Breast epithelium (tissue), 4 donors: ENCODE data around the gene THOC6. TPM values are rescaled to one million over a fixed set of nuclear protein-coding genes. Genes with fewer than 3 reads are reported as not detected.

Source experiments
- DNase-seq, 2 donors: peaks; one replicate each; pipeline ENCODE4 v3.0.0-alpha.2; 2019; ENCODE audit warnings: low spot score in 2 of 2
- H3K27ac ChIP-seq, 2 donors: fragments of 200-600 bp; sonication (generic) in 1 of 2; one replicate each; pipeline ENCODE4 v1.5.1; 2016 to 2019; ENCODE audit warnings: mild to moderate bottlenecking in 1 of 2
- H3K27me3 ChIP-seq, 2 donors: fragments of 200-600 bp; sonication (generic) in 1 of 2; one replicate each; pipeline versions ENCODE4 v1.5.1 to v1.6.0; 2017 to 2019; ENCODE audit warnings: control low read depth in 1 of 2, mild to moderate bottlenecking in 1 of 2
- H3K36me3 ChIP-seq: fragments of 200-600 bp; one replicate; pipeline ENCODE4 v1.5.1; 2019
- H3K4me1 ChIP-seq, 2 donors: fragments of 200-600 bp; sonication (generic); one replicate each; pipeline ENCODE4 v1.5.1; 2016 to 2019; ENCODE audit warnings: control low read depth in 1 of 2
- H3K4me3 ChIP-seq, 3 donors: fragments of 200-600 bp; sonication (generic); 1 replicate in 2 of 3; 2 replicates in 1 of 3; pipeline ENCODE4 v1.5.1; 2016 to 2019; ENCODE audit warnings: mild to moderate bottlenecking in 3 of 3, moderate library complexity in 2 of 3
- H3K9me3 ChIP-seq, 2 donors: fragments of 200-600 bp; sonication (generic) in 1 of 2; one replicate each; pipeline ENCODE4 v1.5.1; 2016 to 2019; ENCODE audit warnings: control low read depth in 1 of 2
- CTCF ChIP-seq, 3 donors: fragments of 450-650 bp; IDR thresholded peaks; one replicate each; pipeline ENCODE4 v1.5.1; 2016 to 2017; ENCODE audit warnings: antibody characterized with exemption in 3 of 3, mild to moderate bottlenecking in 3 of 3, moderate library complexity in 3 of 3
- POLR2A ChIP-seq: fragments of 450-650 bp; IDR thresholded peaks from one replicate; pipeline ENCODE4 v1.6.1; 2016; ENCODE audit warnings: antibody characterized with exemption, mild to moderate bottlenecking, moderate library complexity
- POLR2AphosphoS5 ChIP-seq, 3 donors: sonication (generic); formaldehyde crosslinking; IDR thresholded peaks; one replicate each; pipeline ENCODE4 v1.6.1; 2017; ENCODE audit warnings: antibody characterized with exemption in 3 of 3
- intact Hi-C: fragments of 100-400 bp; cut with DNase I; formaldehyde crosslinking; loops from one replicate; pipeline ENCODE4 v1.15.1; 2023; ENCODE audit warnings: low total_unique reads
- total RNA-seq, 3 donors: library from RNA; depleted of rRNA; stranded (reverse); fragments of >200 nt; gene quantifications; one replicate each; pipeline ENCODE4 v1.1.0, GENCODE V29; 2016

The THOC6 gene
- total RNA-seq, 3 donors from 2014 or later = 15.5 to 26.1 (median 18.4) TPM

DNA sequence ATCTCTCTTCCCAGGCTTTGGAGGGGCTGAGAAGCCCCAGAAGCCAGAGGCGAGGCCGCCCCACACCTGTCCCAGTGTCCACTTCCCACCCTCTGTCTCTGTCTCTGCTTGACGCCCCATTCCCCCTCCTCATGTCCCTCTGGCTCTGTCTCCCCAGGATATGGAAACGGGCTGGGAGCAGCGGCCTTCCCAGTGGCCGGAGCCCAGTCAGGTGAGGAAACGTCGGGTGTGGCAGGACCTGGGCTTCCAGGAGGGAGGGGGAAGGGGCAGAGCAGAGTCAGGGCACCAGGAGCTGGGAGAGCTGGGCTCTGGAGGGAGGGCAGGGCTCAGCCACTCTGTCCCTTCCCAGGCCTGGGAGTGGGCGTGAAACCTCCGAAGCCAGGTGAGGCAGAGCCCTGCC, 32.9 kb upstream of the THOC6 start:
- H3K9me3 ChIP-seq = no peaks in the 10 kb centered on the region
- no peak overlapping the region for H3K4me3 ChIP-seq
- no peak overlapping the region for H3K27ac ChIP-seq
- DNase-seq = no peak
- no peaks in the 10 kb centered on the region for H3K36me3 ChIP-seq
- H3K27me3 ChIP-seq = peaks cover 0 to 3% of the 10 kb centered on the region in 2 donors
- TF ChIP-seq POLR2A (no peak), POLR2AphosphoS5 (IDR thresholded peaks at IDR 0.05) (no peak), CTCF (IDR thresholded peaks at IDR 0.05) (no peak)
- intact Hi-C loops = no loop called here
- no peaks in the 10 kb centered on the region for H3K4me1 ChIP-seq

GRCh38 chr16:2991566-2992261, 32.1 kb upstream of the THOC6 start:
- DNase-seq = no peak
- Histone ChIP-seq H3K4me1 (no peaks in the 10 kb centered on the region), H3K27me3 (peaks cover 0 to 3% of the 10 kb centered on the region in 2 donors), H3K36me3 (no peaks in the 10 kb centered on the region), H3K27ac (no peak overlapping the region), H3K9me3 (no peaks in the 10 kb centered on the region), H3K4me3 (no peak overlapping the region)
- no peak for TF ChIP-seq POLR2A
- TF ChIP-seq POLR2AphosphoS5 (IDR thresholded peaks at IDR 0.05) = no peak
- no peak for TF ChIP-seq CTCF (IDR thresholded peaks at IDR 0.05)
- intact Hi-C loops = no loop called here

DNA sequence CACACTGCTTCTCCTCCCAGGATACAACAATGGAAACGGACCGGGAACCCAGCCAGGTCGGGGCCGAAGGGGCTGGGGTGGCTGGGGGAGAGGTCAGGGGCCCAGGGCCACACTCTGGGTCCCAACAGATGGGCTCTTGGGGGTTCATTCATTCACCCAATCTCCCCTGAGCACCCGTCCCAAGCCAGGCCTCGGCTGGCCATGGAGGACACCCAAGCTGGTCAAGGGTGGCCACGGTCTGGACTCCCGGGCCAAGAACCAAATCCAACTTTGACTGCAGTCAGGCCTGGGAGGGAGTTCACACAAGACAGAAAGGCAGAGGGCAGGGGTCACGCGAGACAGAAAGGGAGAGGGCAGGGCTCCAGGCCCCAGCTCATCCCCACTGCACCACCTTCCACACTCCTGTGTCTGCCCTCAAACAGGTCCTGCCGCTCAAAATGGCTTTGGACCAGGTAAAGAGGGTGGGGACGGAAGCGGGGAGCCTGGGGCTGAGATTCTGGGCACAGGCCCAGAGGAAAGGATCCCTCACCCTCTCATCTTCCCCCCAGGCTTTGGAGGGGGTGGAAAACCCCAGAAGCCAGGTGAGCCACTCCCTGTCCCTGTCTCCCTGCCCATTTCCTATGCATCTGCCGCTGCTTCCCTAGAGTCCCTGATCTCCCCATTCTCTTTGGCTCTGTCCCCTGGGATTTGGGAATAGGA, 31.3 kb upstream of the THOC6 start:
- Histone ChIP-seq H3K27ac (peak overlapping the region in 1 of 2 donors; percentile 21), H3K9me3 (no peaks in the 10 kb centered on the region), H3K27me3 (peaks cover 0 to 3% of the 10 kb centered on the region in 2 donors), H3K4me3 (no peak overlapping the region), H3K4me1 (no peaks in the 10 kb centered on the region), H3K36me3 (no peaks in the 10 kb centered on the region)
- TF ChIP-seq POLR2A = no peak
- TF ChIP-seq CTCF (IDR thresholded peaks at IDR 0.05) = no peak
- TF ChIP-seq POLR2AphosphoS5 (IDR thresholded peaks at IDR 0.05) = no peak
- DNase-seq = peak in 1 of 2 donors; percentile 51
- intact Hi-C loops = no loop called here

- Histone ChIP-seq H3K4me3 (no peak overlapping the region), H3K27ac (no peak overlapping the region), H3K36me3 (no peaks in the 10 kb centered on the region), H3K4me1 (no peaks in the 10 kb centered on the region), H3K9me3 (no peaks in the 10 kb centered on the region), H3K27me3 (no peaks in the 10 kb centered on the region)
- intact Hi-C loops = no loop called here
- TF ChIP-seq POLR2AphosphoS5 (IDR thresholded peaks at IDR 0.05) = no peak
- no peak for TF ChIP-seq POLR2A
- no peak for TF ChIP-seq CTCF (IDR thresholded peaks at IDR 0.05)
- DNase-seq = no peak
These were observed 27.5 kb upstream of the THOC6 start for GRCh38 chr16:2996298-2996697.

DNA sequence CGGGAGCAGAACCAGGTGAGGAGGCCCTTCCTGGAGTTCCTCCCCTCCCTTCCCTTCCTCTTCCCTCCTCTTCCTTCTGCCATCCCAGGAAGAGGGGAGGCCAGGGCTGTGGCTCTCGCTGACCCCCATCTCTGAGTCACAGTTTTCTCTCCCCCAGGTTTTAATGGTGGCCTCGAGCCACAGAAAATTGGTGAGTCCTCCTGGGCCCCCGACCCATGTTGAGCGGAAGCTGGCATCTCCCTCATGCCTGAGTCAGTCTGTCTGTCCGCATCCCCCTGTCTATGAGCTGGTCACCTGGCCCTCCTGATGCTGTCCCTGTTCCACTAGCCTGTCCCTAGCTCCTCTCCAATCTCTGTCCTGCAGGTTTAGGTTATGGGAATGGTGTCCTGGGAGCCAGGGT, 23.9 kb upstream of the THOC6 start:
- no peaks in the 10 kb centered on the region for H3K27me3 ChIP-seq
- intact Hi-C loops = no loop called here

More for the DNA sequence above, 23.9 kb upstream of the THOC6 start:
- no peak for DNase-seq
- H3K36me3 ChIP-seq = no peaks in the 10 kb centered on the region
- no peak overlapping the region for H3K4me3 ChIP-seq
- no peaks in the 10 kb centered on the region for H3K9me3 ChIP-seq
- no peak overlapping the region for H3K27ac ChIP-seq
- no peaks in the 10 kb centered on the region for H3K4me1 ChIP-seq
- no peak for TF ChIP-seq POLR2AphosphoS5 (IDR thresholded peaks at IDR 0.05)
